SU-DHL-6 (cell line): ENCODE data around the gene HLA-B.
"Not testable (repeated sequence)": the region's sequence is repeated elsewhere in the genome, so short reads cannot be mapped to it uniquely, and the experiment has no call there.

Experiments used
- H2AFZ ChIP-seq: fragments of 200-600 bp; sonication (generic); 2 replicates; pipeline ENCODE4 v1.6.1; 2014; ENCODE audit warnings: low read depth, mild to moderate bottlenecking, moderate library complexity, mixed read lengths, antibody characterized with exemption, low read length; ENCODE audit not compliant: severe bottlenecking
- H3F3A ChIP-seq: fragments of 200-600 bp; shearing (Covaris generic); 2 replicates; pipeline ENCODE4 v1.6.0; 2016; ENCODE audit warnings: antibody characterized with exemption, mild to moderate bottlenecking; ENCODE audit not compliant: insufficient read depth
- H3K27ac ChIP-seq: fragments of 200-600 bp; sonication (generic); 2 replicates; pipeline ENCODE4 v1.5.1; 2016; ENCODE audit warnings: low read depth, mild to moderate bottlenecking, low read length, moderate library complexity, mixed read lengths
- H3K27me3 ChIP-seq: fragments of 200-600 bp; sonication (generic), shearing (Covaris generic); 2 replicates; pipeline ENCODE4 v1.6.0; 2014; ENCODE audit warnings: mild to moderate bottlenecking, low read length
- H3K36me3 ChIP-seq: fragments of 200-600 bp; sonication (generic); 2 replicates; pipeline ENCODE4 v1.6.1; 2014; ENCODE audit warnings: mild to moderate bottlenecking, low read length, mixed read lengths
- H3K4me2 ChIP-seq: fragments of 300-600, 200-600 bp; shearing (Covaris generic), sonication (generic); 2 replicates; pipeline ENCODE4 v1.6.0; 2014; ENCODE audit warnings: low read length, low read depth, mild to moderate bottlenecking; ENCODE audit not compliant: poor library complexity, severe bottlenecking
- H3K4me3 ChIP-seq: fragments of 200-600 bp; sonication (generic); 2 replicates; pipeline ENCODE4 v1.5.1; 2014; ENCODE audit warnings: antibody characterized with exemption, low read length, mild to moderate bottlenecking, mixed read lengths; ENCODE audit not compliant: insufficient read depth, poor library complexity, severe bottlenecking
- H3K79me2 ChIP-seq: fragments of 200-600 bp; sonication (generic); 2 replicates; pipeline ENCODE4 v1.6.1; 2014; ENCODE audit warnings: mild to moderate bottlenecking, low read length, moderate library complexity; ENCODE audit not compliant: insufficient read depth
- H3K9ac ChIP-seq: fragments of 200-600 bp; sonication (generic); 2 replicates; pipeline ENCODE4 v1.7.0; 2014; ENCODE audit warnings: mild to moderate bottlenecking, low read length
- H3K9me2 ChIP-seq: fragments of 200-600 bp; sonication (generic); replicated peaks from 2 replicates; pipeline ENCODE4 v1.6.1; 2014; ENCODE audit warnings: low read length; ENCODE audit not compliant: insufficient read depth
- H3K9me3 ChIP-seq: fragments of 200-600 bp; sonication (generic); 2 replicates; pipeline ENCODE4 v1.6.1; 2014; ENCODE audit warnings: low read length, mixed read lengths; ENCODE audit not compliant: insufficient read depth
- H4K20me1 ChIP-seq: fragments of 200-600 bp; sonication (generic); 2 replicates; pipeline ENCODE4 v1.6.1; 2014; ENCODE audit warnings: low read depth, mild to moderate bottlenecking, antibody characterized with exemption, low read length, moderate library complexity, mixed read lengths
- CTCF ChIP-seq: fragments of 200-600 bp; sonication (generic); IDR thresholded peaks from one replicate; pipeline ENCODE4 v1.5.1; 2017; ENCODE audit warnings: antibody characterized with exemption, mild to moderate bottlenecking, low read length, moderate library complexity; ENCODE audit not compliant: insufficient read depth, poor library complexity, severe bottlenecking
- EZH2phosphoT487 ChIP-seq: fragments of 200-600 bp; sonication (generic), shearing (Covaris generic); conservative IDR thresholded peaks from 2 replicates; pipeline ENCODE4 v1.6.1; 2018; ENCODE audit warnings: mild to moderate bottlenecking, antibody characterized with exemption, low read length, moderate library complexity, mixed read lengths

HLA-B gene

GRCh38 chr6:31399589-31400466, 42.8 kb upstream of the HLA-B start:
- peaks cover 10% of the 10 kb centered on the region; the same call in 1 of the 2 replicates for H3K79me2 ChIP-seq
- H3F3A ChIP-seq: peaks cover 22% of the 10 kb centered on the region
- H3K9ac ChIP-seq: peak overlapping the region; percentile 53
- H3K4me3 ChIP-seq: peak overlapping the region; percentile 73
- no peaks in the 10 kb centered on the region for H3K36me3 ChIP-seq
- no peaks in the 10 kb centered on the region for H3K9me2 ChIP-seq
- peak overlapping the region; percentile 66 for H3K27ac ChIP-seq
- H3K27me3 ChIP-seq: no peaks in the 10 kb centered on the region
- TF ChIP-seq CTCF (peak; percentile 99), EZH2phosphoT487 (no peak)
- no peaks in the 10 kb centered on the region for H4K20me1 ChIP-seq
- H3K9me3 ChIP-seq: no peaks in the 10 kb centered on the region
- H3K4me2 ChIP-seq: peak overlapping the region; percentile 66
- H2AFZ ChIP-seq: peak overlapping the region; percentile 95

GRCh38 chr6:31397901-31398525, 41.0 kb upstream of the HLA-B start:
- Histone ChIP-seq H3K9ac (no peak overlapping the region), H3K4me2 (no peak overlapping the region), H2AFZ (no peak overlapping the region), H3F3A (peaks cover 22% of the 10 kb centered on the region), H3K9me2 (no peaks in the 10 kb centered on the region), H3K79me2 (no peaks in the 10 kb centered on the region; the same call in 1 of the 2 replicates), H3K9me3 (no peaks in the 10 kb centered on the region), H3K27ac (no peak overlapping the region), H3K27me3 (no peaks in the 10 kb centered on the region), H3K36me3 (no peaks in the 10 kb centered on the region), H4K20me1 (no peaks in the 10 kb centered on the region), H3K4me3 (no peak overlapping the region)
- TF ChIP-seq CTCF (no peak), EZH2phosphoT487 (no peak)

- not testable (repeated sequence) for H3K9me2 ChIP-seq, H3K36me3 ChIP-seq, H2AFZ ChIP-seq, H4K20me1 ChIP-seq, H3K79me2 ChIP-seq, H3K27ac ChIP-seq, H3K9me3 ChIP-seq, H3K27me3 ChIP-seq, H3K9ac ChIP-seq
- peak overlapping the region; percentile 42 for H3K4me2 ChIP-seq
- peak overlapping the region; percentile 21 for H3K4me3 ChIP-seq
- H3F3A ChIP-seq: peaks cover 16% of the 10 kb centered on the region
Observed at GRCh38 chr6:31397153-31397499, 40.1 kb upstream of the HLA-B start.
